GM08714 (cell line): ENCODE results near the gene ZNF865.

Experiments used
- H3K4me3 ChIP-seq: fragments of 200-500 bp; sonication (Bioruptor generic); 2 replicates; pipeline ENCODE4 v1.5.1; 2014; ENCODE audit warnings: mild to moderate bottlenecking, low read length, inconsistent platforms
- ZNF274 ChIP-seq: IDR thresholded peaks from 2 replicates; pipeline ENCODE4 v1.6.1; 2012; ENCODE audit warnings: mild to moderate bottlenecking, low read depth, low read length

Gene ZNF865

DNA sequence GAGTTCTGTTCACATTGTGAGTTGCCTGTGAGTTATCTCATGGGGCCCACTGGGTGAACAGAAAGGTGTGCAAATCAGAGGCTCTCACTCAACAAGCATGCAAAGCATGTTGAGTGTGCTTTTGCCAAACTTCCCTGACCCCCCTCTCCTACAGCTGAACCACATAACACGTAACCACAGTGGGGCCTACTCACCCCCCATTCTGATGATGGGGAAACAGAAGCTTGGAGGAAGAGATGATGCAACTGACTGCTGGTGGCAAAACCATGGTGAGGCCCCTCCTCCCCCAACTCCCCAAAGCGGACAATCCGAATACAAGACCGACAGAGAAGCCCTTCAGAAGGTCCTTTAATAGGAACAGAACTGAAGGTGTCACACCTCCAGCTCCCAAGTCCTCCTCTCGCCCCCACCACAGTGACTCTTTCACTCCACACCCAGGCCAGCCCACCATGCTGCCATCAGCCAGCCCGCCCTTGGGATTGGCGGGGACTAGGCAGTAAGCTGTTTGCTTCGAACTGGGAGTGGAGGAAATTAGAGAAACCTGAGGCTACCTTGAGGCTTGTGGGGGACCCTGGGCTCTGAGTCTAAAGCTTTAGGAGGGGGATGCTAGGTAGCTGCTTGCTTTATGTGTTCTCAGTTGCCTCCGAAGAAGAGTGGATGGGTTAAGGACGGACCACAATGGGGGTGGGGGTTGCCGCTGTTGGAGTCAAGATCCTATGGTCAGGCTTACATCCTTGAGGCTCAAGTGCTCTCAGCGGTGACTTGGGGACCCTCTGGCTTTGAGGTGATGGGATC is 15.2 kb downstream of the ZNF865 start:
- no peak overlapping the region for H3K4me3 ChIP-seq
- no peak for TF ChIP-seq ZNF274

DNA sequence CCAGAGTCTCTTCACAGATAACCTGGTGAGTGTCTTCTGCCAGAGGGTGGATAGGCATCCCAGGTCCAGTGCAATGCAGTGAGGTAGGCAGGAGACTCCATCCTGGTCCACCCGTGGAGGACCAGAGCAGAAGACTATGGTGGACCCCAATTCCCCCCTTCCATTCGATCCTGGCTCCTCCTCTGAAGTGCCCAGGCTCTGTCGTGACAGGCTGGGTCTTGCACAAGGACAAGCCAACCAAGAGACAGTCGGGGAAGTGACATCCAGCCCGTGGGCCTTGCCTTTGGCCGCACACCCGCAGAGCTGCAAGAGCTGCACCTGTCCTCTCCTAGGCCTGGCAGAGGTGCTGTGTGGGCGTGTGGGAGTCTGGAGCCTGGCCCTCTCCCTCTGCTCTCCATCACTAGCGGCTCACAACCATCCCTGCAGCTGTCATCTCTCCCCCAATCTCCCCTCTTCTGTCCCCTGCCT is 15.8 kb downstream of the ZNF865 start:
- H3K4me3 ChIP-seq, result no peak overlapping the region
- TF ChIP-seq ZNF274, result no peak

DNA sequence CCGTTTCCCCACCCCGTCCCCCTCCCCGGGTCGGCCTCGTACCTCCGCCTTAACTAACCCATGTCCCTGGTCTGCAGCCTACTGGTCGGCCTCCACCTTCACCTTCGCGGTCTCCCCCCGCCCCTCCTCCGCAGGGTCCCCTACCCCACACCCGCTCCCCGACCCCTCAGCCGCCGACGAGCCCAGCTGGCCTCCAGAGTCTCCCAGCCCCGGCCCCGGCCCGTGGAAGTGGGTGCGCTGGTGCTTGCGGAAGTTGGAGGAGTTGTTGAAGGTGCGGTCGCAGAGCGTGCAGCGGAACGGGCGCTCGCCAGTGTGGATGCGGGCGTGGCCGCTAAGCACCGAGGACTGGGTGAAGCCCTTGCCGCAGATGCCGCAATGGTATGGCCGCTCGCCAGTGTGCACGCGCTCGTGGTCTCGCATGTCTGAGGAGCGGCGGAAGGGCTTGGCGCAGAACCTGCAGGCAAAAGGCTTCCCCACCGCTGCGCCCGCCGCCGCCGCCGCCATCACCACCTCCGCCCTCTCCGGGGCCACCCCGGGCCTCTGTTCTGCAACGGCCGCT is 16.3 kb downstream of the ZNF865 start:
- no peak for TF ChIP-seq ZNF274
- H3K4me3 ChIP-seq, result no peak overlapping the region

DNA sequence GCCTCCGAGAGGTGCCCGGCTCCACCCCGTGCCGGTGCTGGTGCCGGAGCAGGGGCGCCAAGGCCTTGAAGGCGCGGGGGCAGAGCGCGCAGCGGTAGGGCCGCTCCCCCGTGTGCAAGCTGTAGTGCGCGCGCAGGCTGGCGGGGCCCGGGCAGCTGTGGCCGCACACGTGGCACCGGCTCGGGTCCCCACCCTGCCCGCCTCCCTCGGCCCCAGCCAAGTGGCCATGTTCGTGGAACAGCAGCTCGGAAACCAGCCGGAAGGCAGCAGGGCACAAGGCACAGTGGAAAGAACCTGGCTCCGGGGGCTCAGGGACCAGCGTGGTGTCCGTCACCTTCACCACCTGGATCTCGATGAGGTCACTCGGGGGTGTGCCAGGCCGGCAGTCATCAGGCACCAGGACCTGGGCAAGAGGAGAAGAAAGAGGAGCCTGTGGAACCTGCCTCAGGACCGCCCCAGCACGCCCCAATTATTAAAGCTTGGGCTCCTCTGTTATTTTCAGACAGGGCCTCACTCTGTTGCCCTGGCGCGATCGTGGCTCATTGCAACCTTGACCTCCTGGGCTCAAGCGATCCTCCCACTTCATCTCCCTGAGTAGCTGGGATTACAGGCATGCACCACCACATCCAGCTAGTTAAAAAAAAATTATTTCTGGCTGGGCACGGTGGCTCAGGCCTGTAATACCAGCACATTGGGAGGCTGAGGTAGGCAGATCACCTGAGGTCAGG is 17.0 kb downstream of the ZNF865 start:
- no peak for TF ChIP-seq ZNF274
- no peak overlapping the region for H3K4me3 ChIP-seq

DNA sequence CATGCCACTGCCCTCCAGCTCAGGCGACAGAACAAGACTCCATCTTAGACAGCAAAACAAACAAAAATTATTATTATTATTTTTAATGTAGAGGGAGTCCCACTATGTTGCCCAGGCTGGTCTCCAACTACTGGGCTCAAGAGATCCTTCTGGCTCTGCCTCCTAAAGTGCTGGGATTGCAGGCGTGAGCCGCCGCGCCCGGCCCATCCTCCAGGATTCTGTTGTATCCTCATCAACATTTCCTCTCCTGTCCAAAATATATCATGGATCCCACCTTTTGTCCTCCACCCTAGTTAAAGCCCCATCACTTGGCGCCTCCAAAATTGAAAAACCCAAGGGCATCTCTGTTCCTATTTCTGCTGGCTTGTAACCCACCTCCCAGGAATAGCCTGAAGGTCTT is 17.7 kb downstream of the ZNF865 start:
- no peak overlapping the region for H3K4me3 ChIP-seq
- no peak for TF ChIP-seq ZNF274

DNA sequence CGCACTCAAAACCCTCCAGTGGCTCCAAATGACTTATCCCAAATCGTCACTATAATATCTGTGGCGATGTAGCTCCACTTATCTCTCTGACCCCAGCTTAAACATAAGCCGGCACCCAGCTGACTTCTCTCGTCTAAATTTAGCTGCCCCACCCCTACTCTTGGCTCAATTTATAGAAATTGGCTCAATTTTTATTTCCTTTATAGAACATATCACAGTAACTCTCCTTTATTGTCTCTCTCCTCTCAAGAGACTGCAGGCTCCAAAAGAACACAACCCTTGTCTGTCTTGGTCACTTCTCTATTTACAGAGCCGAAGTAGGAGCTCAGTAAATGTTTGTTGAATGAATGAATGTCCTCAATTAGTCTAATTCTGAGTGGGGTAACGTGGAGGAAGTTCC is 18.1 kb downstream of the ZNF865 start:
- TF ChIP-seq ZNF274, result no peak
- peak overlapping the region; percentile 34; the same call in 1 of the 2 replicates for H3K4me3 ChIP-seq

DNA sequence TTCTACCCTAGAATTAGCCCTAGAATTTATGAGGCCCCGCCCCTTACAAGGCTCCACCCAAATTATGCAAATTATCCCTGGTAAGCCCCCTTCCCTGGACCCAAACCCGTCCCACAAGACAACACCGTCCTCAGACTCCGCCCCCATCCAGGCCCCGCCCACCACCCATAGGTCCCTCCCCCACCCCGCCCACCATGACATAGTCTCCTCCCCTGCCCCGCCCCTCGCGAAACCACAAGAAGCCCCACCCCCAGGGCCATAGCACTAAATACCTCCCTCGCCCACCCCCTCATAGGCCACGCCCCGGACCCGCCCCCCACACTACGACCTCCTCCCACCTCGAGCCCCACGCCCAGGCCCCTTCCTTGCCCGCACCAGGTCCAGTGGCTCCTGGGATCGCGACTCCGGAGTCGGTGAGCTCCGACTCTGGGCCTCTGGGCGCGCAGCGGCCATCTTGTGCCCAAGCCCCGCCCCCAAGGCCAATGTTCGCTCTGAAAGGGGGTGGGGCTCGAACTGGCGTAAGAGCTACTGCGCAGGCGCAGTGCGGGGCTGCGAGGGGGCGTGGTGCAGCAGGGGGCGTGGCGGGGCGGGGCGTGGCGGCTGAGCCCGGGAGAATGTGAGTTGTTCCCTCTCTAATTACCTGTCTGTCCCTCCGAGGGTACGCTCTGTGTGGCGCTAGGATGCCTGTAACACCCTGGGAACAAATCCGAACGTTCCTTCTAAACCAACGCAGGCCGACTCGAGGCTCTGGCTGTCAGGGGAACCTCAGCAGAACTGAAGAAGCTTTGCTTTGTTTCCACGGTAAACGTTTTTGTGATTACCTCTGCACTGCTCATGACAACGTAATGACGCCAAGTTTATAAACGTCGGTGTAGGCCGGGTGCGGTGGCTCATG is 18.9 kb downstream of the ZNF865 start, which contains the start of gene ZNF784:
Gene ZNF784, minus strand, starts transcription at position 458 of the 895 bp plus-strand sequence. Its CDS starts 5 bp downstream, at position 453.
- no peak for TF ChIP-seq ZNF274
- peak within 1 kb of the TSS; percentile 60 for H3K4me3 ChIP-seq

DNA sequence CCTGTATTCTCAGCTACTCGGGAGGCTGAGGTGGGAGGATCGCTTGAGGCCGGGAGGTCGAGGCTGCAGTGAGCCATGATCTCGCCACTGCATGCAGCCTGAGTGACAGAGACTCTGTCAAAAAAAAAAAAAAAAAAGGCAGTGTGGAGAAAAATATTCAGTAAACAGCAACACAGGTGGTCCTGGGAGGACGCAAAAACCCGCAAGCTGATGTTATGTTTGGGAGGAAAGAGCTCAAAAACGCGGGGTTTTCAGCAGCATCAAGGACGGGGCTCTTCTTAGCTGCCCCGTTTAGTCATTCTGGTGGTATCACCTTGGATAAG is 19.5 kb downstream of the ZNF865 start:
- H3K4me3 ChIP-seq, result peak overlapping the region; percentile 32; the same call in 1 of the 2 replicates
- no peak for TF ChIP-seq ZNF274

DNA sequence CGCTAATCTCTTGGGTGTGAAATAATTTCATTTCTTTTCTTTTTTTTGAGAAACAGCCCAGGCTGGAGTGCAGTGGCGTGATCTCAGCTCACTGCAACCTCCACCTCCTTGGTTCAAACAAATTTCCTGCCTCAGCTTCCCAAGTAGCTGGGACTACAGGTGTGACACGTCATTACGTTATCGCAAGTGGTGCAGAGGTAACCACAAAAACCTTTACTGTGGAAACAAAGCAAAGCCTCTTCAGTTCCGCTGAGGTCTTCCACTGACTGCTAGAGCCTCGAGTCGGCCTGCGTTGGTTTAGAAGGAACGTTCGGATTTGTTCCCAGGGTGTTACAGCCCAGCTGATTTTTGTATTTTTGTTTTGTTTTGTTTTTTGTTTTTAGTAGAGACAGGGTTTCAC is 20.9 kb downstream of the ZNF865 start:
- no peak for TF ChIP-seq ZNF274
- H3K4me3 ChIP-seq, result no peak overlapping the region

DNA sequence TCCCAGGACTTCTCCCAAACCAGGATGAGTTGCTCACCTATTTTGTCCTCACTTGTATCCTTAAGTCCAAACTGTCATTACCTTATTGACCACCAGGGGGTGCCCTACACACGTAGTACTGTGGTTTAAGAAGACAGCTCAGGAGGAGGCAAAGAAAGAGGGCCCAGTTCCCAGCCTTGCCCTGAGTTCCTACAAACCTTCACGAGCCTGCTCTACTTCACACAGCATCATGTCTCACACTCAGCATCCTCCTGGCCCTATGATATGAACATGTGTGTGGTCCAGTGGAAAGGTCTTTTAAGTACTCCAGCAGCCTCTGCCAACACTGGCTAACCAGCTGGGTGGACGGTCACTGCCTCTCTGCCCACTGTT is 27.0 kb downstream of the ZNF865 start:
- no peak overlapping the region for H3K4me3 ChIP-seq
- TF ChIP-seq ZNF274, result no peak

DNA sequence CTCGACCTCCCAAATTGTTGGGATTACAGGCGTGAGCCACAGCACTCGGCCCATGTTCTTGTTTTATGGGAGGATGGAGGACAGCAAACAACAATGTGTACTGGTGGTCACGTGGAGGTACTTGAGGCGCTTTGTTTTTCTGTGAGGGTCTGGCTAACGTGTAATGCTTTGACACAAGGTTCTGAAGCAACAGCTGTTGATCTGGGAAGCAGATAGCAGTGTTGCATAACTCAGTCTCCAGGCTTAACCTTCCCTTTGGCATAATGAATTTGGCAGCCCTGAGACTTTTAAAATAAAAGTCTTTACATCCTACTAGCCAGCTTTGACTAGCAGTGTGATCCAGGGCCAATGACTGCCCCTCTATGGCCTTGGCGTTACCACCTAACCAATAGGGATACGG is 28.4 kb downstream of the ZNF865 start:
- H3K4me3 ChIP-seq, result peak overlapping the region; percentile 92; the same call in 1 of the 2 replicates
- no peak for TF ChIP-seq ZNF274

DNA sequence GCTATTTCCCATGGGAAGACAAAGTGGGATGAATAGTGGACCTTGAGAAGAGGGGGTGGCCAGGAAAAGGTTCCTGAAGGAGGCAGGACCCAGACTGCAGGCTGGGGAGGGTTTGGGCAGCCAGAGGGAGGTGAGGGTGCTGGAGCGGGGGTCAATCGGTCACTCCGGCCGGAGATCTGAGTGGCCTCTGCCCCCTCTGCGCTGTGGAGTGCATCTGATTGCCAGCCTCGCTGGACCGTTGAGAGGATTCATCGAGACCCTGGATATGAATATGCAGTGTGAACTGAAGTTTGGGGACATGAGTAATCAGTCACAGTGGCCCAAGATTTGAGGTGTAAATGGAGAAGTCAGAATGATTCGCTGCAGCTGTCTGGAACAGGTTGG is 29.9 kb downstream of the ZNF865 start:
- H3K4me3 ChIP-seq, result peak overlapping the region; percentile 92
- TF ChIP-seq ZNF274, result no peak

DNA sequence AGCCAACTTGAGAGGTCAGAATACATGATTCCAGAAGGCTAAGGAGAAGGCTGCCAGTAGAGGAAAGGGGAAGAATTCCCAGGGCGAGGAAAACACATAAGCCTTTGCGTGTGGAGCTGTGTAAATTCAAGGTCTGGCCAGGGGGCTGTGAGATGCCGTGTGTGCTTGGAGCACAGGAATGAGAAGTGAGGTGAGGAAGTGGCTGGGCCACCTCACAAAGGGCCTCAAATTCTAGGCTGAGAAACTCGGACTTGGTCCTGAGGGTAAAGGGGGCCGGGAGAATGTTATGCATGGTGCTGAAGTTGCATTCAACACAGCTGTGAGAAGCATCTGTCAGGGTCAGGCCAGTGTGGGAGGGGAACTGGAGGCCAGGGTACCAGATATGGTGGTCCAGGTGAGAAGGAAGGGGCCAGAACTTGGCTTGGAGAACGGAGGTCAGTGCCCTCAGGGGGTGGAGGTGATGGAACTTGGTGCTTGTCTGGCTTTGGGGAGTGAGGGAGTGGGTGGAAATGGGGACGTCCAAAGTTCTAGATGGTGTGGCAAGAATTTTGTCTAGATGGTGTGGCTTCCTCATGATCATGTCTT is 30.5 kb downstream of the ZNF865 start:
- TF ChIP-seq ZNF274, result no peak
- H3K4me3 ChIP-seq, result peak overlapping the region; percentile 92

DNA sequence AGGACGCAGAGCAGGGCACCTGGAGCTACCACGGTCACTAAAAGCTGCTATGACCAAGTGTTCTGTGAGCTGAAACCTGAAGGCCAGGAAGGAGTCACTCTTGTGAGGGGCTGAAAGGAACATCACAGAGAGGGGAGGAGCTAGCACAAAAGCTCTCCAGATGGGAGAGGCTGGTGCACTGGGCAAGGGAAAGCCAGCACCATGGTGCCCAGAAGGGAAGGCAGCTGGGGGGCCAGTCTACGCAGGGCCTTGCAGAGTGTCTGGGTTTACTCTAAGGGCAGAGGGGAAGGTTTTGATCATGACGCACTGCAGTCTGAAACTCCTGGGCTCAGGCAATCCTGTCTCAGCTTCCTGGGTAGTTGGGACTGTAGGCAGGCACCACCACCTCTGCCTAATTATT is 31.3 kb downstream of the ZNF865 start:
- TF ChIP-seq ZNF274, result no peak
- H3K4me3 ChIP-seq, result no peak overlapping the region

DNA sequence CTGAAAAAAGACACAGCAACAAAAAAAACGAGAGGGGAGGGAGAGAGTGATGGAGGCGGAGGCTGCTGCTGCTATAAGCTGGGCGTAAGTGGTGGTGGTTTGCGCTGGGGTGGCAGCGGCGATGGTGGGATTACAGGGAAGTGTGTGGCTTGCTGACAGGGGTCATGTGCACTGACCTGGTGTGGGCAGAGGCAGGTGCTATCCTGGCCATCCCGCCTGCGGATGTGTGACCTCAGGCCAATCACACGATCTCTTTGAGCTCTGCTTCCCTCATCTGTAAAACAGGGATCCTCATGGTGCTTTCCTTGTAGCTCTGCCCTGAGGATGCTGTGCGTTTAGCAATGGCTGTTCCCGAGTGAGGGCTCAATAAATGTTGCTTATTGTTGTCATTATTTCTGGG is 32.1 kb downstream of the ZNF865 start:
- TF ChIP-seq ZNF274, result no peak
- no peak overlapping the region for H3K4me3 ChIP-seq
